Embryonic facial prominence (tissue), 1 donor: ENCODE measurements around the gene HLF.
A peak's percentile ranks its signal among the peaks of the same experiment; 100 is the strongest.

Experiments
- DNase-seq: peaks from one replicate; pipeline ENCODE4 v3.0.0-alpha.2; 2016; ENCODE audit errors: extremely low spot score

The HLF gene, protein sequence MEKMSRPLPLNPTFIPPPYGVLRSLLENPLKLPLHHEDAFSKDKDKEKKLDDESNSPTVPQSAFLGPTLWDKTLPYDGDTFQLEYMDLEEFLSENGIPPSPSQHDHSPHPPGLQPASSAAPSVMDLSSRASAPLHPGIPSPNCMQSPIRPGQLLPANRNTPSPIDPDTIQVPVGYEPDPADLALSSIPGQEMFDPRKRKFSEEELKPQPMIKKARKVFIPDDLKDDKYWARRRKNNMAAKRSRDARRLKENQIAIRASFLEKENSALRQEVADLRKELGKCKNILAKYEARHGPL

DNA sequence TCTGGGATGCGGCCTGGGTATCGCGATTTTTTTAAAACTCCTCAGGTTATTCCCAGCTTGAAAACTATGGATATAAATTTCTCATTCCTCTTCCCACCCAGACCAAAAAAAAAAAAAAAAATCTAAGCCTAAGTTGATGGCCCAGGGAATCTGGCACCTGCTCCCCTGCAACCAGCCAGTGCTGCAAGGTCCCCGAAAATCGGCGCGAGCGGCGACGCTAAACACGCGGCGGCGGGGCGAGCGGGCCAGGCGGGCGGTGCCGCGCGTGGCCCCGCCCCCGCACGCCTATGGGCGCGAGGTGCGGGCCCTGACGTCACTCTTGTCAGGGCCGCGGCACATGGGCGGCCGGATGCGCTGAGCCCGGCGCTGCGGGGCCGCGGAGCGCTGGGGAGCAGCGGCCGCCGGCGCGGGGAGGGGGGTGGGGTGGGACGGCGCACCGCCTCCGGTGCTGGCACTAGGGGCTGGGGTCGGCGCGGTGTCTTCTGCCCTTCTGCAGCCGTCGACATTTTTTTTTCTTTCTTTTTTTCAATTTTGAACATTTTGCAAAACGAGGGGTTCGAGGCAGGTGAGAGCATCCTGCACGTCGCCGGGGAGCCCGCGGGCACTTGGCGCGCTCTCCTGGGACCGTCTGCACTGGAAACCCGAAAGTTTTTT, at the start of gene HLF:
Gene HLF (plus strand): TSS at position 316 of the 654 bp plus-strand sequence. CDS start 525 bp downstream, outside the sequence.
- DNase-seq = peak; percentile 56

DNA sequence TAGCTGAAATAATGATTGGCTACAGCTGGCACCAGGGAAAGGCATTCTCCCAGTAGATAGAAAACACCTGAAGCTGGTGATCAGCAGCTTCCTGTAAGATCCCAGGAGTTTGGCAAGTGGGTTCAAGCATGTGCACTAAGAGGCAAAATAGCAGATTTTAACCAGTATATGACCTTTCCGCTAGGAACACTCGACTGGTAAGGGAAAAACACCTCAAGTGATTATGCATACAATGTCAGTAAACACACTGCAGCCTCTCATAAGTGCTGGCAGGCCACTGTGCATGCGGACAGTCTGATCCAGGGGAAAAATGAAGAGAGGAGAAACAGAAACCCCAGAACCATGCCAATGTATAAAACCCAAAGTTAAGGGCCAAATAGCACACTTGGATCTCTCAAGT, 49.0 kb upstream of the HLF start:
- DNase-seq = no peak

DNA sequence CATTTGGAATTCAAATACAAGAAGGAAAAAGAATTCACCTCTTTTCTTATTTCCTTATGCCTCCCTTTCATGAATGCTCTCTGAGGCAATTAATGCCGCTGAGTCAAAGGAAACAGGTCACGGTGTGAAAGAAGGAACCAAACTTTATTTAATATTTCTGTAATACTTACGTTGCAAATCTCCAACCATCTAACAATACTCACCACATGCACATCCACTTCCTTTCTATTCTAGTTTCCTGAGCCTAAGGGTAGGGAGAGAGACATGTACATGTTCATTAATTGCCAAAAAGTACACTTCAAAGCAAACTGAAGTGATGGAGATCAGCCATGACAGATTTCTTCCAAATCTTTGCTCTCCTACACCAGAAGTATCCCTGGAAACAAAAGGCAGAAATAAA, 47.9 kb upstream of the HLF start:
- DNase-seq = no peak

DNA sequence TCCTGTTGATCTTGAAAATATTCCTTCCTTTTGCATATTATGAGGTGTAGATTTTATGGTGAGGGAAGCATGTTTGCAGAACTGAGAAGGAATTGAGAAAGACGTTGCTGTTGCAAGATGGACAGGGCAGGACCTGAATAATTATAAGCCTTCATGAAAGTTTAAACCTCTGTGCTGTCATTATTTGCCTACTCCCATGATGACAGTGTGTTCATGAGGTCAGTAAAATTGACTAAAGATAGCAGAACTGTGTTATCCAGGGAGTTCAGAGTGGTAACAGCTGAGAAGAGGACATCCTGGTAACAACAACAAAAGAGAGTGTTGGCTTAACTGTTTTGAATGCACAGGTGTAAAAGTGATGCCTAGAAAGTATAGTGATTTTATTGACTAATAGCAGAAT, 45.3 kb upstream of the HLF start:
- DNase-seq = no peak

DNA sequence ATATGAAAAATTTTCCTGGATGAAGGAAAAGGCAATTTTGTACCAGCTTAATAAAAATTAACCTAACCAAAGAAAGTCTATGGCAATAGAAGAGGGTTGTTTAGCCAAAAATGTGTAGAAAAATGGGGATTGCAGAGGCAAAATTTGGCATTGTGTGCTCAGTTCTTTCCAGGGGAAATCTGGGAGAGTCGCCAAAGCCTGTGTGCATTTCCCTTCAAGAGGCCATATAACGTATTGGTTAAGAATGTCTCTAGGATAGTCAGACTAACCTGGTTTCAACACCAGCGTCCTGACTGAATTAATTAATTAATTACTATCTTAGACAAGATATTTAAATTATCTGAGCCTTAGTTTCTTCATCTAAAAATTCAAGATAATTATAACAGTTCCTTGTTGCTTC, 44.8 kb upstream of the HLF start:
- DNase-seq = no peak

DNA sequence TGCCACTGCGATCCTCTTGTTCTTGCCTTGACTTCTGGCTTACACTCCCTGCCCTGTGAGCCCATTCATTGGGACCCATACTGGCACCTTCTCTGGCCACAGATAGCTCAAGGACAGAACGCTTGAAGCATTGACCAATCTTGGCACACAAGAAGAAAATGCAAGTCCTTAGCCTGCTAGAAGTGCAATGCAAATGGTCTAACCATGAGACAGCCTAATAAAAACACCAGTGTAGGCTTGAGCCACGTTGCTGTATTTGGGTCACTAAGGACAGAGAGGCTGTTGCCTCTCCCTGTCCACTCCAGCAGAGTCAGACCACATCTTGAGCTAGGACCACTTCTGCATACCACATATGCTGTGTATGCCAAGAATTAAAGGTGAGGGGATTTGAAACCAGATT, 41.2 kb upstream of the HLF start:
- DNase-seq = no peak

DNA sequence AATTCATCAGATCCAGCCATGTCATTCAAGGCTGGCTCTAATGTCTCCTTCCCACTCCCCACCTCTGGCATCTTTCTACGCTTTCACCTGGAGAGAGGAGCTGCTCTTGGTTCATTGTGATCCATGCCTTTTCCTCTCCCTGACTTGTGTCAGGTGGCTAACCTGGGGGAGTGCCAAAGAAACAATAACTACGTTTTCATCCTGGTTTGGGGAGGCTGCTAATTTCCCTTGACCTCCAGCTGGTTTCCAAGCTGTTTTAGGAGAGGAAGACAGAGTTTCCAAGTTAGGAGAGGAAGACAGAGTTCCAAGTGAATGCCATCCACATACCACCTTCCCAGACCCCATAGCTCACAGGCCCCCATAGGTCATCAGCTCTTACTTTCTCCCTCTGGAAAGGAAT, 40.0 kb upstream of the HLF start:
- DNase-seq = no peak

DNA sequence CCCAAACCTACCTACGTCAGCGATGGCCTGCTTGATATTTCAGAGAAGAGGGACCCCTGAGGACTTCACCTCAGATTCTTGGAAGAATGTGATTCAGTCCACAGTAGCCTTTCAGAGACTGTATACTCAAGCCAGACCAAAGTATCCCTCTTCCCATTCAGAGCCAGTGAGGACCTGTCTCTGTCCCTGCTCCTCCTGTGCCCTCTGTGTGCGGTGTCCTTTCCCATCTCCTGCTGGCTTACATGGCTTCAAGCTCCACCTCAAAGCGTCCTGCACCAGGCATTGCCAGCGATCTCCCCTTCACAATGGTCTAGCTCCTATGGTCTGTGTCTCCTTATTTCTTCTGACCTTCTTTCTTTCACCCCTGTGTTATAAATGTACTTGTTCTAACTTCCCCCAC, 39.5 kb upstream of the HLF start:
- DNase-seq = no peak

DNA sequence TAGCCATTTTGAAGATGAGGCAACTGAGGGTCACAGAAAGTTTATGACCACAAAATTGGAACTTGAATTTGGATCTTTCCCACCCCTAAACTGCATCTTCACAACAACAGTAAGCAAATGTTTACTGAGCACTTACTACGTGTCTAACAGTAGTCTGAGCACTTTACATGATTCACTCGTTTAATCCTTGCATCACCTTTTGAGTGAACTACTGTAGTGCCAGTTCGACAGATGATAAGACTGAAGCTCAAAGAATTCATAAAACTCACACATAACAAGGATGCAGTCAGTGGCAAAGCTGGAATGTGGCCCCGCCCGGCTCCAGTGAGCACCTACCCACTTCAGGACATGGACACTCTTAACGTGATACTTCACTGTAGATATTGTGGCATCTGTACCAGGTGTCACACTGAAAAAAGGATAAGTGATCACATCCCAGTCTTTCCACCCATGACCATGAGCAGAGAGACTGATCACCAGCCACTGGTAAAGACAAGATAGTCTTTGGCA, 36.0 kb upstream of the HLF start:
- no peak for DNase-seq

DNA sequence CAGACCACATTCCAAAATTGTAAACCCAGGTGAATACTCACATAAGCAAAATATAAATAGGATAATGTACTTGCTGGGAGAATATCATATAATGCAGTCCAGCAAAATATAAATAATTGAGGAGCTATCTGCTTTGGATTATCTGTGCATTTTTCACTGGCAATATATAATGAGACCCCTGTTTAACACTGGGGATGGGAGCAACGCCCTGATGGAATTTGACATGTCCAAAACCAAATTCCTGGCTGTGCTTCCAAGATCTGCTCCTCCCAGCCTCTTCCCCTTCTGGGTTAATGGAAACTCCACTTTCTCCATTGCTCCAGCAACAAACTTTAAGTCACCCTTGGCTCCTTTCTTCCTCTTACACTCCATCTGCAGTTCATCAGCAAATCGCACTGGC, 35.5 kb upstream of the HLF start:
- no peak for DNase-seq

DNA sequence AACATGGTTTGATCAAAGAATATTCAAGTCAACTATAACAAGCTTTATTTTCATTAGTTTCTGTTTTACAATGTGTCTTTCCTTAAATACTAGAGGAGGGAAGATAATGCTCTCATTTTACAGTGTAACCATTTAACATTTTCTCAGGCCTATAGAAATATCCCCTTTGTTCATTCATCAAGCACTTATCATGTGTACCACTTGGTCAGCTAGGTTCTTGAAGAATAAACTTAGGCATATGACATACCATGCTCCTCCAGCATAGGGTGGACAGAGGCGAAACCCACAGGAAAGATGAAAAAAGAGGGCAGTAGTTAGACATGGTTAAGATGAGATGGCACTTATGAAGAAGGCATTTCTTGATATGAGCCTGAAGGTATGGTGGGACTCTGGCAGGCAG, 34.0 kb upstream of the HLF start:
- no peak for DNase-seq

DNA sequence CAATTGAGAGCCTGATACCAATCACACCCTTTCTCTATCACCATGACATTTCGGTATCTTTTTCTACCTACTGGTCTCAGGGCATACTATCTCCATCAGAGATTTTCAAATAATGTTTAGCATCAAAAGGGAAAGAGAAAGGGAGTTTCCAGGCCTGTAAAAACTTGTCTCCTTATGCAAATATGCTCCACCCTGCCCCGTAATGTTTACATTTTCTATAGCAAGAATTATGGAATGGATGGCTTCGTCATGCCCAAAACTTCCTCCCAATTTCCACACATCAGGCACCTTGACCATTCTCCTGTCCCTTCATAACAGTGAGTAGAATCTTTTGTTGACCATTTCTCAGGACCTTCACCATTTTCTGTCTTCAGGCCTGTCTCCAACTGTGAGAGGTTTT, 30.9 kb upstream of the HLF start:
- DNase-seq = no peak

DNA sequence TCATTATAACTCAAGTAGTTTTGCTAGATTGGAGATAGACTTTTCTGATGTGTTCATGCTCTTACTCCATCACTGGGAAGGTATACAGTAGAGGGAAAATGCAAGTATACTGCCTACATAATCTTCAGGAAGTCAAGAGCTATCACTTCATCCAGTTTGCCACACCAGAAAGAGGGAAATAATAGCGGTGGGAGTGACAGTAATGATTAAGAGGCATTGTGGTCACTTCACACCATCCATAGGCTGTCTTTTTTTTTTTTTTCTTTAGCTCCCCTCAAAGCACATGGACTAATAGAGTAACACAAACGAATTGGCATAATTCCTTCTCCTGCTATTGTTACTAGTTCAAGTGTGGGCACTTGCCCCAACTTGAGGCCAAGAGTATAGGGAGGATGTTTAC, 28.4 kb upstream of the HLF start:
- DNase-seq = no peak

DNA sequence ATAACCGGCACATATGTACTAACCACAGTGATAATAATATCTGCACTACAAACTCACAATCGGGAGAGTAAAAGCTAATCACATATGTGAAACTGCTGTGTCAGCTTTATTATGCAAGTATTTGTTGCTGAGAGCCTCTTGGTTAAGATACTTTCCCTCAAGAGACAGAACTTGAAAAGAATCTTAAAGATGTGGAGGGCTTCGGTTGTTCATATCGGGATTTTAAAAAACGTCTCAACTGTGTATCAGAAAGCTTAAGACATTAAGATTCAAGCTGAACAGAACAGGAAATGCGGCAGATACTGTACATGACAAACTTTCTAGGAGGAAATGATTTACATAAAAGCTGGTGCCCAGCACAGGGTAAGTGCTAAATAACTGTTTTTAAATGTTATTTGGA, 27.5 kb upstream of the HLF start:
- DNase-seq = no peak

DNA sequence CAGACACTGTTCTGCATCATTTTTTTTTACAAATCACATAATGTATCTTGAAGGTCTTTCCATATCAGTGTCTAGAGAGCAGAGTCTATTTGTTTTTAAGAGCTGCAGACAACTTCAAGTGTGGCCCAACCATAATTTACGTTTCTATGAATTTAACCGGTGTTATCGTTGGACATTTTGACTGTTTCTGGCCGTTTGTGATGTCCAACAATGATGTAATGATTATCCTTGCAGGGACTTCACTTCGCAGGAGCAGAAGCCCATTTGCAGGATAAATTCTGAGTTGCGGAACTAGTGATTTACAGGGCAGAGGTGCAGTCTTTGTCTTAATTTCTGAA, 26.9 kb upstream of the HLF start:
- no peak for DNase-seq

DNA sequence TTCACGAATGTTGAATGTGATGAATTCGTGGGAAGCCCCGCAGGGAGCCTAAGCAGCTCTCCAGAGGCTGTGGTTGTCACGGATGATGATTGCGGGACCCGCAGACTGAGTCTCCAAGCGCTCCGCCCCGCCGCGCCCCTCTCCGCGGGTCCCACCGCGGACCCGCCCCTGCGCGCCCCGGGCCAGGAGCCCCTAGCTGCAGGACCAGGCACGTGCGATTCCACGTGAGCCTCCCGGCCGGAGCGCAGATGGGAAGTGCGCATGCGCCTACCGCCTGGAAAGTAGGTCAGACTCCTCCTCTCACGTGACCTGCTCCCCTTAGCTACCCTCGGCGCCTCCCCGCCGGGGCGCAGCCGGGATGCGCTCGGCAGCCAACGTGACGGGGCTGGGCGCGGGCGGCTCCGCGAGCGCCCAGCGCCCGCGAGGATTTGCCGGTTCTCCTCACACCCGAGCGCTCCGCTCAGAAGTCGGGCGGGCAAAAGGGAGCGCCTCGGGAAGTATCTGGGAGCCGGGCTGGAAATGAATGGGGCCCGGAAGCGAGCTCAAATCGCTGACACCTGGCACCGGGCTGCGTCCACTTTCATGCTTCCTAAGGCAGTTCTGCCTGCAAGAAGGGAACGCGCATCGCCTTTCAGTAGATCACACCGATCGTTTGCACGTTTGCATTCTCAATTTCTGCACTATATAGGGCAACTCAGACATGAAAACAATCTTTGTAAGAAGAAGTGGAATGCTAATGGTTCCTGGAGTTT, 26.4 kb upstream of the HLF start:
- peak; percentile 83 for DNase-seq

DNA sequence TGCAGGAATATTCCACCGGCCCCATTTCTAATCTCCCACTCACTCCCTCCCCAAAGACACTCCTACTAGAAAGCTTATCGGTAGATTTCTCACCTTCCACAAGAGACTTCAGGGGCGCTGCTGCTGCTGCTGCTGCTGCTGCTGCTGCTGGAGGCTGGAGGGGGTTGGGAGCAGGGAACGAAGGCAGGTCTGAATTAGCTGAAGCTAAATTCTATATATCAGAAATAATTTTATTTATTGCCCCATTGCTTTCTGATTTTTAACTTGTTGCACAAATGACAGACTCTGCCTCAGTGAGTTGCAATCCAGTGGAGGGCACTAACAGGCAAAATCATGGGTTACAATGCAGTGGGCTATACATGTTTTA, 25.8 kb upstream of the HLF start:
- DNase-seq = no peak

DNA sequence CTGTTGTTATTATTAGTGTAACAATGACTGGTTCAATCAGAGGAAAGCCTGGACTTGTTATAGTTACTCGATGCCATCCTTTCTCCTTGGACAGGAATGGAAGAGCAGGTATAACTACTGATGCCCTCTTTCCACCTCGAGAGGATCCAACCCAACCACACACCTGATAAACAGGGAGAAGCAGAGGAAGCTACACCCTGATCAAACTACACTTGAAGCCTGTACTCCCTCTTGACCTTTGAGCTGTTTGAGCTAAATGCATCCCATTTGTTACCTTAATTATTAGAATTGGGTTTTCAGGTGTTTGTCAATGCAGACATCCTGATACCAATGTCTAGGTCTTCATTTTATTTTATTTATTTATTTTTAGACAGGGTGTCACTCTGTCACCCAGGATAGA, 23.7 kb upstream of the HLF start:
- DNase-seq = no peak

DNA sequence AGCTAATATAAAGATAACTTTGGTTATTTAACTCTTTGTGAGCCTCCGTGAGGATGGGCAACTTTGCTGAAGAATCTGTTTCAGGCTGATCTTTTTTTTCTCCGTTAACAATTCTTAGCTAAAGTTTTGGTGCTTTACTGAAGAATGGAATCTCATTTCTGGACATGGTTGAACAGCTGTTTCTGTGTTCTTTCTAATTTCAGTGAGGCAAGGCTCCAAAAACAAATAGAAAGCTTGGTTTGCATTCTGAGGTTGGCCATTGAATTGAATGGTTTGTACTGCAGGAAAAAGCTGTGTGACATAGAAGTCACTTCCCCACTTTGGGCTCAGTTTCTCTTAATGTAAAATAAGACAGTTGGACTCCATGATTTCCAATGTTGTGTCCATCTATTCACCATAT, 22.3 kb upstream of the HLF start:
- no peak for DNase-seq

DNA sequence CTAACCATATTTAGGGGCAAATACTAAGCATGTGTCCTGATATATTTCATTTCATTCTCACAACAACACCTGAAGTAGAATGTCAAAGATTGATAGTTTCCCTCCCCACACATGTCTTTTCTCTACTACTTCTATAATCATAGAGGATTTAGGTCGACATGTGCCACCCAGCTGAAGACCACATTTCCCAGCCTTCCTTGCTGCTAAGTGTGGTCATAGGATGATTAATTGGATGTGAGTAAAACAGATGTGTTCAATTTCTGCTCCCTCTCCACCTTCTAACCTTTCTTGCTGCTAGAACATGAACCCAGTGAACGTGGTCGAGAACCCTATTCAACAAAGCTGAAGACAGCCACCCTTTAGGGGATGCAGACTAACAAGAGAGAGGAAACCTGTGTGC, 18.8 kb upstream of the HLF start:
- DNase-seq = no peak

DNA sequence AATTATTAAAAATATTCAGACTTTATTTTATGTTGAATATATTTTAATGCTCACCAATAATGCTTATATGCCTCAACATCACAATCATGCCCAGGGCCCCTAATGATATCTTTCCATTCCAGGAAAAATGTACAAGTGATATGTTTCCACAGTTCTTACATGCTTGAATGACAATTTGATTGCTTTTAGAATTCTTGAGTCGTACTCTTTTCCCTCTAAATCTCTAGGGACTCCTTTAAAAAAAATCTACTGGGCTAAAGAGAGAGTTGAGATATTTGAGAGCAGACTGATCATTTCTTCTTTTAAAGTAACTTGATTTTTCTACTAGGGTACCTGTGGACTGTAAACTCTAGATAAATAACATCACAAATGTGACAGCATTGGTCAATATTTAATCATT, 18.2 kb upstream of the HLF start:
- no peak for DNase-seq

DNA sequence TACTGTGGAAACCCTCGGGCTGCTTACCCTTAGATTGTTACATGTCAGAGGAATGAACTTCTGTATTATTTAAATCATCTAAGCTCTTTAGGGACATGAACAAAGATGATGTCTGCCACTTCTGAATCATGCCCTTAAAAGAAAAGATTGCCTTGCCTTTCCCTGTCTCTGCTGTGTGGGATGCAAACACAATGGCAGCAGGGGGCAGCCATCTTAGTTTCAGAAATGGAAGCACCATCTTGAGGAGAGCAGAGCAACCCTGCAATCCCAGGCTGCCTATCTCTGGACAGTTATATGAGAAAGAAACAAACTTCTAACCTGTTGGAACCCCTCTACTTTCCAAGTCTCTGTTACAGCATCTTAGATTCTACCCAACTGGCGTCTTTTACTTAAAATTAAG, 16.7 kb upstream of the HLF start:
- no peak for DNase-seq

DNA sequence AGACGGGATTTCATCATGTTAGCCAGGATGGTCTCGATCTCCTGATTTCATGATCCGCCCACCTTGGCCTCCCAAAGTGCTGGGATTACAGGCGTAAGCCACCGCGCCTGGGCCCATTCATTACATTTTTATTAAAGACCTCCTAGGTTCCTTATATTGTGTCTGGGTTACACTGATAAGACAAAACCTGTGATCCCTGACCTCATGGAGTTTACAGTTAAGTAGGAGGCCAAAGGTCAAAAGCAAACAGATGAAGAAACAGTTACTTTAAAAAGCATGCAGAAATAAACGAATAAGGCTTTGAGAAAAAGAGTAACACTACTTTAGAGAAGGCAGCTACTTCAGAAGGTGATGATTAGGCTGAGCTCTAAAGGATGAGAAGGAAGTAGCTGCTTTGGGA, 14.9 kb upstream of the HLF start:
- DNase-seq = no peak
